ENCODE results near the gene PIP5K1B. TPM values are rescaled to one million over a fixed set of nuclear protein-coding genes. Genes with fewer than 3 reads are reported as not detected.

Gene PIP5K1B
- total RNA-seq, 1 donor from 2014 or later, result 1.3 TPM

- no peak overlapping the region for H3K4me2 ChIP-seq (ENCODE audit: low read length)
- Mint-ChIP-seq H3K4me3 (ENCODE audit: unreplicated experiment) (no peak overlapping the region), H3K27ac (ENCODE audit: unreplicated experiment) (no peak overlapping the region), H3K27me3 (ENCODE audit: low read depth, unreplicated experiment) (peaks cover 3% of the 10 kb centered on the region), H3K4me1 (ENCODE audit: low read depth, unreplicated experiment) (no peaks in the 10 kb centered on the region), H3K36me3 (ENCODE audit: low read depth, unreplicated experiment) (no peaks in the 10 kb centered on the region), H3K9me3 (ENCODE audit: unreplicated experiment) (no peaks in the 10 kb centered on the region)
- no peaks in the 10 kb centered on the region for H3K79me2 ChIP-seq (ENCODE audit: insufficient read depth, low read length)
- no peaks in the 10 kb centered on the region for H4K20me1 ChIP-seq (ENCODE audit: insufficient read depth, low read length)
- FAIRE-seq (no peak), DNase-seq (ENCODE audit: low read depth) (no peak)
- H3K27ac ChIP-seq (ENCODE audit: low read depth, low read length), result no peak overlapping the region
- no peak overlapping the region for H3K9ac ChIP-seq (ENCODE audit: low read length)
- H3K4me1 ChIP-seq (ENCODE audit: insufficient read depth, low read length), result no peaks in the 10 kb centered on the region
- peaks cover 3% of the 10 kb centered on the region for H3K27me3 ChIP-seq (ENCODE audit: insufficient read depth, low read length)
- no peaks in the 10 kb centered on the region for H3K36me3 ChIP-seq (ENCODE audit: insufficient read depth, low read length)
- no peak overlapping the region for H2AFZ ChIP-seq (ENCODE audit: low read depth, low read length)
- TF ChIP-seq EZH2 (IDR thresholded peaks at IDR 0.05; ENCODE audit: insufficient read depth, low read length), result no peak
- TF ChIP-seq CTCF (IDR thresholded peaks at IDR 0.05; ENCODE audit: insufficient read depth, low read depth, low read length), result no peak
- H3K9me3 ChIP-seq (ENCODE audit: insufficient read depth, low read depth, low read length), result no peaks in the 10 kb centered on the region
- no peak overlapping the region for H3K4me3 ChIP-seq (ENCODE audit: insufficient read depth, low read depth, low read length)
These were observed 103.4 kb downstream of the PIP5K1B start for GRCh38 chr9:68808338-68808890.

- no peak overlapping the region for H3K4me3 ChIP-seq (ENCODE audit: insufficient read depth, low read depth, low read length)
- FAIRE-seq (no peak), DNase-seq (ENCODE audit: low read depth) (no peak)
- H2AFZ ChIP-seq (ENCODE audit: low read depth, low read length), result no peak overlapping the region
- H3K4me1 ChIP-seq (ENCODE audit: insufficient read depth, low read length), result no peaks in the 10 kb centered on the region
- TF ChIP-seq EZH2 (IDR thresholded peaks at IDR 0.05; ENCODE audit: insufficient read depth, low read length) (no peak), CTCF (IDR thresholded peaks at IDR 0.05; ENCODE audit: insufficient read depth, low read depth, low read length) (no peak)
- H3K9ac ChIP-seq (ENCODE audit: low read length), result no peak overlapping the region
- H3K9me3 ChIP-seq (ENCODE audit: insufficient read depth, low read depth, low read length), result no peaks in the 10 kb centered on the region
- H4K20me1 ChIP-seq (ENCODE audit: insufficient read depth, low read length), result no peaks in the 10 kb centered on the region
- Mint-ChIP-seq H3K9me3 (ENCODE audit: unreplicated experiment) (no peaks in the 10 kb centered on the region), H3K36me3 (ENCODE audit: low read depth, unreplicated experiment) (no peaks in the 10 kb centered on the region), H3K4me1 (ENCODE audit: low read depth, unreplicated experiment) (no peaks in the 10 kb centered on the region), H3K27ac (ENCODE audit: unreplicated experiment) (no peak overlapping the region), H3K4me3 (ENCODE audit: unreplicated experiment) (no peak overlapping the region), H3K27me3 (ENCODE audit: low read depth, unreplicated experiment) (no peaks in the 10 kb centered on the region)
- no peaks in the 10 kb centered on the region for H3K27me3 ChIP-seq (ENCODE audit: insufficient read depth, low read length)
- H3K79me2 ChIP-seq (ENCODE audit: insufficient read depth, low read length), result no peaks in the 10 kb centered on the region
- H3K36me3 ChIP-seq (ENCODE audit: insufficient read depth, low read length), result no peaks in the 10 kb centered on the region
- no peak overlapping the region for H3K27ac ChIP-seq (ENCODE audit: low read depth, low read length)
- H3K4me2 ChIP-seq (ENCODE audit: low read length), result no peak overlapping the region
These were observed 112.2 kb downstream of the PIP5K1B start for GRCh38 chr9:68817079-68817875.

GRCh38 chr9:68819065-68819464 is 114.0 kb downstream of the PIP5K1B start:
- no peaks in the 10 kb centered on the region for H3K36me3 ChIP-seq (ENCODE audit: insufficient read depth, low read length)
- no peak overlapping the region for H2AFZ ChIP-seq (ENCODE audit: low read depth, low read length)
- TF ChIP-seq CTCF (IDR thresholded peaks at IDR 0.05; ENCODE audit: insufficient read depth, low read depth, low read length) (no peak), EZH2 (IDR thresholded peaks at IDR 0.05; ENCODE audit: insufficient read depth, low read length) (no peak)
- H3K4me2 ChIP-seq (ENCODE audit: low read length), result no peak overlapping the region
- Mint-ChIP-seq H3K4me3 (ENCODE audit: unreplicated experiment) (no peak overlapping the region), H3K27me3 (ENCODE audit: low read depth, unreplicated experiment) (no peaks in the 10 kb centered on the region), H3K27ac (ENCODE audit: unreplicated experiment) (no peak overlapping the region), H3K36me3 (ENCODE audit: low read depth, unreplicated experiment) (no peaks in the 10 kb centered on the region), H3K9me3 (ENCODE audit: unreplicated experiment) (no peaks in the 10 kb centered on the region), H3K4me1 (ENCODE audit: low read depth, unreplicated experiment) (no peaks in the 10 kb centered on the region)
- DNase-seq (ENCODE audit: low read depth) (no peak), FAIRE-seq (no peak)
- H3K4me1 ChIP-seq (ENCODE audit: insufficient read depth, low read length), result no peaks in the 10 kb centered on the region
- H4K20me1 ChIP-seq (ENCODE audit: insufficient read depth, low read length), result no peaks in the 10 kb centered on the region
- no peaks in the 10 kb centered on the region for H3K9me3 ChIP-seq (ENCODE audit: insufficient read depth, low read depth, low read length)
- H3K27me3 ChIP-seq (ENCODE audit: insufficient read depth, low read length), result no peaks in the 10 kb centered on the region
- H3K9ac ChIP-seq (ENCODE audit: low read length), result no peak overlapping the region
- no peak overlapping the region for H3K4me3 ChIP-seq (ENCODE audit: insufficient read depth, low read depth, low read length)
- no peak overlapping the region for H3K27ac ChIP-seq (ENCODE audit: low read depth, low read length)
- no peaks in the 10 kb centered on the region for H3K79me2 ChIP-seq (ENCODE audit: insufficient read depth, low read length)

Measured in astrocyte (in vitro differentiated cells and primary cell).